Uterus (tissue), 2 donors: Measurements from ENCODE around the gene RPS6KA6.

Experiments
- CTCF ChIP-seq, 4 experiments: fragments of 200-600 bp in 2 of 4; fragments of 450-650 bp in 2 of 4; sonication (generic) in 2 of 4; IDR thresholded peaks; one replicate each; pipeline ENCODE4 v1.5.1; 2016 to 2019; ENCODE audit warnings: antibody characterized with exemption in 4 of 4, mild to moderate bottlenecking in 2 of 4, moderate library complexity in 1 of 4
- POLR2A ChIP-seq, 2 donors: fragments of 450-650 bp; IDR thresholded peaks; one replicate each; pipeline ENCODE4 v1.6.1; 2016; ENCODE audit warnings: antibody characterized with exemption in 2 of 2, mild to moderate bottlenecking in 1 of 2, moderate library complexity in 1 of 2

GRCh38 chrX:84221181-84221580 lies 33.2 kb upstream of the RPS6KA6 start:
- TF ChIP-seq CTCF (IDR thresholded peaks at IDR 0.05) (no peak), POLR2A (IDR thresholded peaks at IDR 0.05) (no peak)
